IPS DF 6.9 (cell line): ENCODE measurements around the gene LCK.

ENCODE experiments used
- DNase-seq: peaks from one replicate; pipeline ENCODE4 v3.0.0-alpha.2; 2013; ENCODE audit warnings: low read depth, low spot score
- H3K27ac ChIP-seq: one replicate; pipeline ENCODE4 v1.5.1; 2013; ENCODE audit warnings: low read length, control low read depth
- H3K27me3 ChIP-seq: 2 replicates; pipeline ENCODE4 v1.6.1; 2013; ENCODE audit warnings: mild to moderate bottlenecking, low read length; ENCODE audit not compliant: control insufficient read depth, insufficient read depth
- H3K36me3 ChIP-seq: 2 replicates; pipeline ENCODE4 v1.6.1; 2013; ENCODE audit warnings: low read length; ENCODE audit not compliant: control insufficient read depth, insufficient read depth
- H3K4me1 ChIP-seq: 2 replicates; pipeline ENCODE4 v1.6.1; 2013; ENCODE audit warnings: low read length; ENCODE audit not compliant: control insufficient read depth, insufficient read depth
- H3K4me3 ChIP-seq: 2 replicates; pipeline ENCODE4 v1.5.1; 2013; ENCODE audit warnings: mild to moderate bottlenecking, low read length
- H3K9me3 ChIP-seq: 2 replicates; pipeline ENCODE4 v1.6.1; 2013; ENCODE audit warnings: low read length, inconsistent platforms; ENCODE audit not compliant: control insufficient read depth, insufficient read depth
- WGBS: extraction: QIAGEN DNeasy Blood & Tissue Kit; methylation state at CpG from one replicate; pipeline ENCODE4 v1.1.7; 2013; ENCODE audit warnings: mixed read lengths, missing lambda C conversion rate; ENCODE audit not compliant: insufficient read length, insufficient coverage; 5-methylcytosine and 5-hydroxymethylcytosine counted together

The LCK gene

DNA sequence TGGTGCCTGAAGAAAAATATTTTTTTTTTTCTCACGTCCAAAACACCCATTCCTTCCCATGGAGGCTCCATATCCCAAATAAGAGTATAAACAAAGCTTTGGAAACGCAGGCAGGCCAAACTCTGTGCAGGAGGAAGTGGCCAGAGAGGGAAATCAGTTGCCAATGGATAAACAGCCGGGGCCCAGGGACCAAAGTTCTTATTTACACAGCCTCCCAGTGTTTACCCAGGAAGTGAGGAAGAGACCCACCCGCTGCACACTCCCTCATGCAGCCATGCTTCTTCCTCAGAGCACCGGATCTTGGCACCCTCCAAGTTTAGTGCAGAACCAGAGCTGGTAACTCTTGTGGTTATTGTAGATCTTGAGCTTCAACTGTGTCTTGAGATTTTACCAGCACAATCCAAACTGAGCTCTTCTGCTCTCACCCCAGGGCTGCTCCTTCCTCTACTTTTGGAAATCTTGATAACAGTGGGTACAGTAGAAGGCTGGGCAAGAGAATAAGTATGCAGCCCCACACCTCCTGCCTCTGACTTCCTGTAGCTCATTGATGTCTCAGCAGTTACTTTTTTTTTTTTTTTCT, 70.7 kb downstream of the LCK start:
- no peak overlapping the region for H3K4me3 ChIP-seq
- WGBS: no CpG with 5 or more reads among the region's 5 CpGs
- no peaks in the 10 kb centered on the region for H3K27me3 ChIP-seq
- H3K9me3 ChIP-seq: no peaks in the 10 kb centered on the region
- DNase-seq: no peak
- peaks cover 5% of the 10 kb centered on the region; the same call in 1 of the 2 replicates for H3K36me3 ChIP-seq
- no peak overlapping the region for H3K27ac ChIP-seq
- no peaks in the 10 kb centered on the region for H3K4me1 ChIP-seq

DNA sequence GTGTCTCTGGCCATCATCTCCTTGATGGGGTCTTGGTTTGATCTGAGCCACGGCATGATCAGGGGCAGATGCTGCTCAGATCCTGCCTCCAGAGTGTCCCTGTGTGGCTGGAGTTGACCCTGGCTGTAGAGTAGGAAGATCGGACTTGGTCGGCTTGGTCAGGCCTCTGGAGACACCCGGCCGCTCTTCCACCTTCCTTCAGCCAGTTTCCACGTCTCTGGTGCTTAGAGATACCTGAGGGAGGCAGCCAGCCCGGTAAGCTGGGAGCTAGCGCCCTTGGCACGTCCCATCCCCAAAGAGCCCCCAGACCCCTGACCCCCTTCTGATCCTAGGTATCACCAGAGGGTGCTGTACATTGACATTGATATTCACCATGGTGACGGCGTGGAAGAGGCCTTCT, 76.1 kb downstream of the LCK start:
- H3K36me3 ChIP-seq: peaks cover 22% of the 10 kb centered on the region; the same call in 1 of the 2 replicates
- H3K27ac ChIP-seq: no peak overlapping the region
- no peaks in the 10 kb centered on the region for H3K4me1 ChIP-seq
- no peaks in the 10 kb centered on the region for H3K27me3 ChIP-seq
- no peak for DNase-seq
- no peaks in the 10 kb centered on the region for H3K9me3 ChIP-seq
- WGBS: no CpG with 5 or more reads among the region's 11 CpGs
- no peak overlapping the region for H3K4me3 ChIP-seq

DNA sequence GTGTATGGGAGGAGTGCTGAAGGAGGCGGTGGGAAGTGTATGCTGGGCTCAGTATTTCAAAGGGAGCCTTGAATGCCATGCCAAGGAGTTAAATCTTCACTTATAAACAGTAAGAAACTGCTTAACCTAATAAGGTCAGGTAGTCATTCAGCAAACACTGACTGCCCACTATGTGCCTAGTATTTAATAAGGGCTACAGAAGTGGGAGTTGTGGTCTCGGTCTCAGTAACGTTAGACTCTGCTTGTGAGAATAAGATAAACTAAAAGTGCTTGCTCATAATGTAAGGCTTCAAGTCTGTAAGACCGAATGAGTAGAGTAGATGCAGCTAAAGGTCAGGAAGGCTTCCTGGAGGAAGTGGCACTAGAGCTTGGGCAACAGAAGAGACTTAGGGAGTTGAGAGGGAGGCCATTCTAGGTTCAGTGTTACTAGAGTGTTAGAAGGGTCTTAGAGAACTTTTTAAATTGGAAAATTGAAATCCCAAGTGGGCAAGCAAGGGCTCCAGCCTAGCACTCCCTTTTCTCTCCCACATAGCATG, 78.9 kb downstream of the LCK start:
- no peaks in the 10 kb centered on the region for H3K27me3 ChIP-seq
- DNase-seq: no peak
- peaks cover 34% of the 10 kb centered on the region; the same call in 1 of the 2 replicates for H3K36me3 ChIP-seq
- no CpG with 5 or more reads among the region's 4 CpGs for WGBS
- H3K27ac ChIP-seq: no peak overlapping the region
- no peak overlapping the region for H3K4me3 ChIP-seq
- no peaks in the 10 kb centered on the region for H3K9me3 ChIP-seq
- peaks cover 8% of the 10 kb centered on the region; the same call in 1 of the 2 replicates for H3K4me1 ChIP-seq

DNA sequence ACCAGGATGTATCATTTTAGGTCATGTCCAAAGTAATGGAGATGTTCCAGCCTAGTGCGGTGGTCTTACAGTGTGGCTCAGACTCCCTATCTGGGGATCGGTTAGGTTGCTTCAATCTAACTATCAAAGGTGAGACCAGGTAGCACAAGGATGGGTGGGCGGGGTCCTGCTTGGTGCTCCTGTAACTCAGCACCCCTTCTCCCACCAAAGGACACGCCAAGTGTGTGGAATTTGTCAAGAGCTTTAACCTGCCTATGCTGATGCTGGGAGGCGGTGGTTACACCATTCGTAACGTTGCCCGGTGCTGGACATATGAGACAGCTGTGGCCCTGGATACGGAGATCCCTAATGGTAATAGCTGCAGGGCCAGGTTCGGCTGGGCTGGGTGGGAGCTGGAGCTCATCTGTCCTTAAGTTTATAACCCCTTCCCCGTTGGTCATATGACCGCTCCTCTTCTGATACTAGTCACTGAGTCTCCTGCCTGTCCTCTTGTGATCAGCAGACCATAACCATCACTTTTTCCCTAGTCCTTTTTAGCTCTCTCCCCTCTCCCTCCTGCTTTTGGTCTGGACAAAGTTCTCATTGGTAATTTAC, 79.6 kb downstream of the LCK start:
- Histone ChIP-seq H3K4me3 (no peak overlapping the region), H3K27me3 (no peaks in the 10 kb centered on the region), H3K27ac (no peak overlapping the region), H3K9me3 (no peaks in the 10 kb centered on the region), H3K36me3 (peaks cover 34% of the 10 kb centered on the region; the same call in 1 of the 2 replicates), H3K4me1 (peaks cover 8% of the 10 kb centered on the region; the same call in 1 of the 2 replicates)
- DNase-seq: no peak
- WGBS: no CpG with 5 or more reads among the region's 12 CpGs

DNA sequence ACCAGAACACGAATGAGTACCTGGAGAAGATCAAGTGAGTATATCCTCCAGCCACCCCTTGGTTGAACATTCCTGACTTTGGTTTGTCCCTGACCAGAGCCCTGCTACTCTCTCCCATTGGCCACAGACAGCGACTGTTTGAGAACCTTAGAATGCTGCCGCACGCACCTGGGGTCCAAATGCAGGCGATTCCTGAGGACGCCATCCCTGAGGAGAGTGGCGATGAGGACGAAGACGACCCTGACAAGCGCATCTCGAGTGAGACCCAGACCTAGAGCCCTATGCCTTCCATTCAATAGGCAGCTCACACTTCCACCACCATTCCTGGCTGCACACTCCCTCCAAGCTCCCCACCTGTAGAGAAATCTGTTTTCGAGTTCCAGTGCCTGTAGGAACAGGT, 80.5 kb downstream of the LCK start:
- H3K36me3 ChIP-seq: peaks cover 34% of the 10 kb centered on the region; the same call in 1 of the 2 replicates
- no peak for DNase-seq
- peaks cover 8% of the 10 kb centered on the region for H3K4me1 ChIP-seq
- no peak overlapping the region for H3K4me3 ChIP-seq
- H3K27ac ChIP-seq: no peak overlapping the region
- no CpG with 5 or more reads among the region's 12 CpGs for WGBS
- H3K9me3 ChIP-seq: no peaks in the 10 kb centered on the region
- no peaks in the 10 kb centered on the region for H3K27me3 ChIP-seq

DNA sequence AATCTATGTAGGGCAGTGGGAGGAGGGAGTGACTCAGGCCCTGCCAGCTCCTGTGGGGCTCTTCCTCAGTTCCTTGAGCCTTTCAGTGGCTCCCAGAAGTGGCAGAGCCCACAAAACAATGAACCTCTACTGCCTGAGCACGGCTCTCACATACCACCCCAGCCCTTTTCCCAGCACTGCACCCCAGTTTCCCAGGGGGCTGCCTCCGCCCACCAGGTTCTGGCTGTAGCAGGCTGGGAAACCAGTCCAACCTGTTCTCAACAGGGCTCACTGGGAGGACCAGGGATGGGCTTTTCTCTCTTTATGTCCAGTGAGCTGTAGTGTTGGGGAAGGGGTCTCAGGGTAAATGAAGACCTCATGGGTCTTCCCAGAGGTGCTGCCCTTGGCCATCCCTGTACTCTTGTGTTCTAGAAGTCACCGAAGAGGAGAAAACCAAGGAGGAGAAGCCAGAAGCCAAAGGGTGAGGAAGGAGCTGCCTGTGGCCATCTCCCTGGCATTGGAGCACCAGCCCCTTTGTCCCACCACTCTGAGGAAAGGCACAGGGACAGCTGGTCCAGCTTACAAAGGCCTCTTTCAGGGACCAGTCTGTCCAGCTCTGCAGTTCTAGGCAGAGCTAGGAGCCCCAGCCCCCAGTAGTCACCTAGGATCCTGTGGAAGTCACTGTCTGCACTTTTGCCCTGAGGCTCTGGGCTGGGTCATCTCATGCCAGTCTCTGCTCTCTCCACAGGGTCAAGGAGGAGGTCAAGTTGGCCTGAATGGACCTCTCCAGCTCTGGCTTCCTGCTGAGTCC, 81.4 kb downstream of the LCK start:
- Histone ChIP-seq H3K36me3 (peaks cover 28% of the 10 kb centered on the region; the same call in 1 of the 2 replicates), H3K9me3 (no peaks in the 10 kb centered on the region), H3K4me1 (peaks cover 11% of the 10 kb centered on the region), H3K27me3 (no peaks in the 10 kb centered on the region), H3K27ac (no peak overlapping the region), H3K4me3 (no peak overlapping the region)
- DNase-seq: no peak
- WGBS: no CpG with 5 or more reads among the region's 3 CpGs

DNA sequence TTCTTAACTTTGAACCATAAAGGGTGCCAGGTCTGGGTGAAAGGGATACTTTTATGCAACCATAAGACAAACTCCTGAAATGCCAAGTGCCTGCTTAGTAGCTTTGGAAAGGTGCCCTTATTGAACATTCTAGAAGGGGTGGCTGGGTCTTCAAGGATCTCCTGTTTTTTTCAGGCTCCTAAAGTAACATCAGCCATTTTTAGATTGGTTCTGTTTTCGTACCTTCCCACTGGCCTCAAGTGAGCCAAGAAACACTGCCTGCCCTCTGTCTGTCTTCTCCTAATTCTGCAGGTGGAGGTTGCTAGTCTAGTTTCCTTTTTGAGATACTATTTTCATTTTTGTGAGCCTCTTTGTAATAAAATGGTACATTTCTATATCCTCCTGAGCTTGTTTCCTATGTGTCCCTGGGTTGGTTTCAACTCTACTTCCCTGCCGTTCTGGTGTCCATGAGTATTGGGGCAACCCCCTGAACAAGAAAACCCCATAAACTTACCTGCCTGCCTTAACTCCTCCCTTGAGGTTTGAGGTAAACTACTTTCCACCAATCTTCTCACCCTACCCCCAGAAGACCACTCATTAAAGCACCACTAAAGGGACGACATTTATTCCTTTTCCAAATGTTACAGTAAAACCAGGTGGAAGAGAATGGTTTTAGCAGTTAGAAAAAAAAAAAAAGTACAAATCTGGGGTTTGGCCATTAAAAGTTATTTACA, 82.3 kb downstream of the LCK start:
- no peak overlapping the region for H3K27ac ChIP-seq
- no CpG with 5 or more reads among the region's 3 CpGs for WGBS
- DNase-seq: no peak
- H3K36me3 ChIP-seq: peaks cover 28% of the 10 kb centered on the region; the same call in 1 of the 2 replicates
- peaks cover 11% of the 10 kb centered on the region for H3K4me1 ChIP-seq
- no peaks in the 10 kb centered on the region for H3K9me3 ChIP-seq
- H3K4me3 ChIP-seq: no peak overlapping the region
- no peaks in the 10 kb centered on the region for H3K27me3 ChIP-seq

DNA sequence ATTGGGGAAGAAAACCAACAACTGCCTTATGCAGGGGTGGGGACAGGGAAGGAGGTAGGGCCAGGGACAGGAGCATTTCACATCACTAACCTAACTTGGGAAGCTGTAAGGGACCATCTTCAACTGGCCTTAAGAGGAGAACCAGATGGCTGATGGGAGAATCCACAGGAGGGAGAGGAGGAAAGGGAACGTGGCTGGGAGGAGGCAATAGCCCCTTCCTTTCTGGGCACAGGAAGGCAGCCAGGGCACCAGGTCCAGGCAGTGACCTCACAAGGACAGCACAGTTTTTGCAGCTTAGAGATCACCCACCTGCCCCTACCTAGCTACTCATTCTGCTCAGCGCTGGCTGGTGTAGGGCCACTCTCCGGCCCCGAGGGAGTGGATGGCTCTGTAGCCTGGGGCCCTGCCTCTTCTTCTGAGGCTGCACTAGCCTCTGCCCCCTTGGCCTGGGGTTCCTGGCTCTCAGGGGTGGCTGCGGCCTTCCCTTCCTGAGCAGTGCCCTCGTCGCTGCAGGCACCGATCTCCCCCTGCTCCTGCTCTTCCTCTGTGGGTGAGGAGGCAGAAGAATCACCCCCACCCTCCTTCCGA, 83.3 kb downstream of the LCK start:
- Histone ChIP-seq H3K4me1 (peaks cover 11% of the 10 kb centered on the region), H3K4me3 (peak overlapping the region; percentile 98; the same call in 1 of the 2 replicates), H3K36me3 (peaks cover 21% of the 10 kb centered on the region; the same call in 1 of the 2 replicates), H3K9me3 (no peaks in the 10 kb centered on the region), H3K27ac (no peak overlapping the region), H3K27me3 (no peaks in the 10 kb centered on the region)
- no CpG with 5 or more reads among the region's 9 CpGs for WGBS
- DNase-seq: no peak

DNA sequence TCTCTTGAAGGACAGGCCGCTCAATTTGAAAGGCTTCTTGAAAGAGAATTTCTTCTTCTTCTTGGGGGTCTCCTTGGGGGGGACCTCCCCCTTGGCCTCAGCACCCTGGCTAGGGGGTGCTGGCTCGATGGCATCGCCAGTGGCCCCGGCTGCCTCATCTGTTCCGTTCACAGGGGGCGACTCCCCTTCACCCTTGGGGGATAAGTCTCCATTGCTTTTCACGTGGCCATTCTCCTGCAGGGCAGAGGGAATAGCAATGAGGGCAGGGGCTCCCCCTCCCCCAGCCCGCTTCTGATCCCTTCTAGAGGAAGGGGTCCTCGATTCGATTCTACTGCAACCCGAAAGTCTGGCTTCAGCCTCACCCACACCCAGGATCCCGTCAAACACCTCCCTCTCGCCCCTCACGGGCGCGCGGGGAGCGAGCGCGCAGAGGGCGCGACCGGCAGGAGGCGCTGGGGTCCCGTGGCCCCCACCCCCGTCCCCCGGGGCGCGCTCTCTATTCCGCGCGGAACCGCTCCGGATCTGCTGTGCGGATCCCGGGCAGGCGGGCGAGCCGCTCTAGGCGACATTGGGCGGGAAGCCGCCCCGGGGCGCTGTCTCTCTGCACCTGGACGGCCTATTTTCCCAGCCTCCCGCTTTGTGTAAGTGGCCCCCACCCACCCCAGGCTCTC, 83.9 kb downstream of the LCK start:
- no peak for DNase-seq
- Histone ChIP-seq H3K4me1 (peaks cover 11% of the 10 kb centered on the region), H3K27me3 (no peaks in the 10 kb centered on the region), H3K4me3 (peak overlapping the region; percentile 98), H3K9me3 (no peaks in the 10 kb centered on the region), H3K36me3 (peaks cover 16% of the 10 kb centered on the region; the same call in 1 of the 2 replicates), H3K27ac (no peak overlapping the region)
- no CpG with 5 or more reads among the region's 46 CpGs for WGBS
